Fibroblast of lung (primary cell): ENCODE measurements around the gene TGFBR3L. TPM values are rescaled to one million over a fixed set of nuclear protein-coding genes. Genes with fewer than 3 reads are reported as not detected.

Experiments
- DNase-seq, 2 donors: peaks; one replicate each; pipeline versions ENCODE4 v3.0.0 to v3.0.0-alpha.2; 2010; ENCODE audit warnings: low read depth in 2 of 2
- H2AFZ ChIP-seq: 2 replicates; pipeline ENCODE4 v1.5.1; 2012; ENCODE audit warnings: low read length, control low read depth, inconsistent platforms
- H3K27ac ChIP-seq: 2 replicates; pipeline ENCODE4 v1.5.1; 2011; ENCODE audit warnings: low read length, control low read depth; ENCODE audit not compliant: insufficient read depth
- H3K27me3 ChIP-seq: 2 replicates; pipeline ENCODE4 v1.5.1; 2011; ENCODE audit warnings: mild to moderate bottlenecking, low read length; ENCODE audit not compliant: control insufficient read depth, insufficient read depth
- H3K36me3 ChIP-seq: 2 replicates; pipeline ENCODE4 v1.5.1; 2011; ENCODE audit warnings: low read length; ENCODE audit not compliant: control insufficient read depth, insufficient read depth
- H3K4me1 ChIP-seq: 2 replicates; pipeline ENCODE4 v1.5.1; 2011; ENCODE audit warnings: low read length; ENCODE audit not compliant: control insufficient read depth, insufficient read depth; ENCODE audit errors: extremely low read depth
- H3K4me2 ChIP-seq: 2 replicates; pipeline ENCODE4 v1.5.1; 2011; ENCODE audit warnings: low read length, control low read depth; ENCODE audit not compliant: insufficient read depth; ENCODE audit errors: extremely low read depth
- H3K4me3 ChIP-seq, 4 experiments: fragments of 200-600 bp in 1 of 4; sonication (generic) in 1 of 4; replicated peaks in 1 of 4; 2 replicates each; pipeline ENCODE4 v1.5.1; 2011 to 2016; ENCODE audit warnings: low read length in 4 of 4, low read depth in 3 of 4, mild to moderate bottlenecking in 3 of 4, control low read depth in 2 of 4, inconsistent platforms in 1 of 4, mixed read lengths in 1 of 4; ENCODE audit not compliant: insufficient read depth in 1 of 4; ENCODE audit errors: control extremely low read depth in 1 of 4
- H3K79me2 ChIP-seq: 2 replicates; pipeline ENCODE4 v1.5.1; 2012; ENCODE audit warnings: mild to moderate bottlenecking, low read length, inconsistent platforms; ENCODE audit not compliant: control insufficient read depth, insufficient read depth
- H3K9ac ChIP-seq: 2 replicates; pipeline ENCODE4 v1.5.1; 2011; ENCODE audit warnings: mild to moderate bottlenecking, low read length, control low read depth; ENCODE audit not compliant: insufficient read depth
- H3K9me3 ChIP-seq: 2 replicates; pipeline ENCODE4 v1.5.1; 2012; ENCODE audit warnings: low read depth, low read length; ENCODE audit not compliant: control insufficient read depth, insufficient read depth
- H4K20me1 ChIP-seq: 2 replicates; pipeline ENCODE4 v1.5.1; 2011; ENCODE audit warnings: low read length; ENCODE audit not compliant: control insufficient read depth, insufficient read depth; ENCODE audit errors: extremely low read depth
- CTCF ChIP-seq, 2 donors: IDR thresholded peaks in 1 of 2; conservative IDR thresholded peaks in 1 of 2; 1 replicate in 1 of 2; 2 replicates in 1 of 2; pipeline ENCODE4 v1.5.1; 2011 to 2012; ENCODE audit warnings: low read length in 2 of 2, control low read depth in 1 of 2, inconsistent platforms in 1 of 2, low read depth in 1 of 2, mild to moderate bottlenecking in 1 of 2
- EZH2 ChIP-seq: IDR thresholded peaks from 2 replicates; pipeline ENCODE4 v1.5.1; 2012; ENCODE audit warnings: low read length, control low read depth, mild to moderate bottlenecking; ENCODE audit errors: missing control alignments
- polyA plus RNA-seq, 2 donors: library from polyadenylated mRNA; depleted of rRNA in 1 of 2; stranded (reverse) in 1 of 2; unstranded in 1 of 2; fragments of >200 nt; gene quantifications; 2 replicates each; pipeline ENCODE4 v1.2.1, GENCODE V29; 2011 to 2012; ENCODE audit warnings: missing spikeins in 1 of 2
- total RNA-seq: library from RNA; depleted of rRNA; stranded (reverse); fragments of >200 nt; gene quantifications from 2 replicates; pipeline ENCODE4 v1.2.1, GENCODE V29; 2014

TGFBR3L gene
- total and polyA plus RNA-seq, 2 donors (not counting 1 experiment from before 2014, with no cell fraction given), result 1.3 TPM; not detected in 1

DNA sequence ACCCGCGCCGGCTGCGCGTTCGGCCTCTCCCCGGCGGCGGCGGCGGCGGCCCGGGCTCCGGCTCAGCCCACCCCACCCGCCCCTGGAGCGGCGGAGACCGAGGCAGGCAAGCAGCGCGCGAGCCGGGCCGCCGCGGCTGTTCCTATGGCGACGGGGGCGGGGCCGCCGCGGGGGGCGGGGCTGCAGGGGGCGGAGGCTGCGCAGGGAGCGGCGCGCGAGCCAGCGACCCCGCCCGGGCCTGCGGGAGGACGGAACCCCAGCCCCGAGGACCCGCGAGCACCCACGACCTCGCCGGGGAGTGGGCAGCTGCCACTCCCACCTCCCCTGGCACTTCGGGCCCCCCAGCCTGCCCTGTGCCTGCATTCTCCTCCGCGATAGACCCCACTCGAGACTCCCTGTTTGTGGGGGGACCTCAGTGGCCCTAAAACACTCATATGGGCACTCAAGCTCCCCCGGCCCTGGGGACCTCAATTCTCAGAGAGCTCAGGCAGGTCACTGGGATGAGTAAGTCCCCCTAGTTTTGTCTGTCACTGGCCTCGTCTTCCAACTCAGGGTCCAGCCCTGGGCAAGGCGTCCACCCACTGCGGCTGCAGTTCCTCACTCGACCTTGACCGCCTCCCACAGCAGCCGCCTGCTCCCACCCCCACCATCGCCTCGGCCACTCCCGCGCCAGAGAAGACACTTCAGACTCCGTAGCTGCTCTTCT lies 11.5 kb downstream of the TGFBR3L start, which contains the start of gene CTXN1:
CTXN1 (minus strand) TSS at position 115 of the 706 bp plus-strand sequence. CDS start 597 bp downstream, outside the sequence.
- Histone ChIP-seq H3K27me3 (no peaks in the 10 kb centered on the region), H3K4me3 (peak within 1 kb of the TSS; percentile 35 to 57 (median 42)), H4K20me1 (no peaks in the 10 kb centered on the region), H2AFZ (no peak within 1 kb of the TSS), H3K27ac (peak within 1 kb of the TSS; percentile 27), H3K4me2 (peak within 1 kb of the TSS; percentile 90), H3K9me3 (no peaks in the 10 kb centered on the region), H3K4me1 (peaks cover 30% of the 10 kb centered on the region), H3K36me3 (peaks cover 16% of the 10 kb centered on the region), H3K79me2 (peaks cover 3% of the 10 kb centered on the region), H3K9ac (peak within 1 kb of the TSS; percentile 55)
- peak; percentile 37 to 40 for DNase-seq
- TF ChIP-seq CTCF (conservative IDR thresholded peaks at IDR 0.05 in 1 of 2, IDR thresholded peaks at IDR 0.05 in 1 of 2; ENCODE audit: low read depth in 1 of 2, low read length in 2 of 2) (no peak), EZH2 (no peak)

GRCh38 chr19:7926727-7927604 lies 12.3 kb downstream of the TGFBR3L start:
- TF ChIP-seq CTCF (conservative IDR thresholded peaks at IDR 0.05 in 1 of 2, IDR thresholded peaks at IDR 0.05 in 1 of 2; ENCODE audit: low read depth in 1 of 2, low read length in 2 of 2) (no peak), EZH2 (no peak)
- no peak overlapping the region for H3K9ac ChIP-seq
- no peak for DNase-seq
- no peaks in the 10 kb centered on the region for H3K79me2 ChIP-seq
- H3K36me3 ChIP-seq, result peaks cover 21% of the 10 kb centered on the region
- H4K20me1 ChIP-seq, result no peaks in the 10 kb centered on the region
- H3K4me1 ChIP-seq, result peaks cover 26% of the 10 kb centered on the region
- no peak overlapping the region for H3K4me3 ChIP-seq
- no peak overlapping the region for H3K27ac ChIP-seq
- H2AFZ ChIP-seq, result no peak overlapping the region
- no peaks in the 10 kb centered on the region for H3K27me3 ChIP-seq
- H3K9me3 ChIP-seq, result no peaks in the 10 kb centered on the region
- H3K4me2 ChIP-seq, result no peak overlapping the region
